Adipocyte (in vitro differentiated cells): ENCODE data around the gene ACAD9.

Experiments
- DNase-seq: peaks from one replicate; pipeline ENCODE4 v3.0.0-alpha.2; 2015; ENCODE audit warnings: low read depth
- H3K27me3 ChIP-seq: replicated peaks from 2 replicates; pipeline ENCODE4 v1.7.0; 2013; ENCODE audit warnings: mild to moderate bottlenecking, low read length, moderate library complexity; ENCODE audit not compliant: control insufficient read depth, insufficient read depth
- H3K36me3 ChIP-seq: 2 replicates; pipeline ENCODE4 v1.7.0; 2013; ENCODE audit warnings: low read length, mild to moderate bottlenecking, moderate library complexity; ENCODE audit not compliant: control insufficient read depth, insufficient read depth, severe bottlenecking
- H3K4me1 ChIP-seq: 2 replicates; pipeline ENCODE4 v1.7.0; 2013; ENCODE audit warnings: mild to moderate bottlenecking, low read length, moderate library complexity; ENCODE audit not compliant: control insufficient read depth, insufficient read depth
- H3K4me3 ChIP-seq: 2 replicates; pipeline ENCODE4 v1.7.0; 2013; ENCODE audit warnings: mild to moderate bottlenecking, low read length, moderate library complexity
- H3K9ac ChIP-seq: 2 replicates; pipeline ENCODE4 v1.7.0; 2013; ENCODE audit warnings: mild to moderate bottlenecking, low read length, moderate library complexity
- H3K9me3 ChIP-seq: 2 replicates; pipeline ENCODE4 v1.7.0; 2013; ENCODE audit warnings: mild to moderate bottlenecking, low read length, moderate library complexity; ENCODE audit not compliant: control insufficient read depth

ACAD9 gene

DNA sequence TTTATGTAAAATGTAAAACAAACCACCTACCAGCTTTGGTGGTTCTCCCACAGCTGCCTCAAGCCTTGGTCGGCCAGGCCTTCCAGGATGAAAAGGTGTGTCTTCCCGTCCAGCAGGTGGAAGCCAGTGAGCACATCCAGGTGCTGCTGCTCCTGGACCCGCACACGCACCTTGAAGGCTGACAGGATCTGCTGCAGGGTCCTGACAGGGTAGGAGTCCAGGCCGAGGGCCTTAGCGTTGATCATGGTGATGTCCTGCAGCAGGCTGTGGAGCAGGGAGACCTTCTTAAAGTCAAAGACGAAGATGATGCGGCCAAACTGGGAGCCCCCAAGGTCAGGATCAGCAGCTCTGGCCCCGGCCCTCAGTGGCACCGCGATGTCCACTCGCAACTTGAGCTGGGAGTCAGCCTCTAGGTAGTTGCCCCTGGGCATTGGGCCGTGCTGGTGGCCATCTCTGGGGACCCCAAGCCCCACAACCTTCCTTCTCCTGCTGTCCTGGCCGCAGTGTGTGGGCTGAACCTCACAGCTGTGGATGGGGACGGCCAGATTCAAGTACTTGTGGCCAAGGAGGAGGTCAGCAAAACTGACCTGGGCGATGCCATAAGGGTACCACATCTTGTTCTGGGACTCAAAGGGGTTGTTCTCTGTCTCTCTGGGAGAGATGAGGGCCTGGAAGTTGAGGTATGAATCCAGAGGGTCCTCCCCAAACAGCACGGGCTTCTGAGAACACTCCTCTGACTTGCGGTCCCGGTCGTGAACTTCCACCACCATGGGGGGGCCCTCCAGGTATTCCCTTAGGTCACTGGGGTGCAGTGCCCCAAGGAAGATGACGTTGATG is 65.8 kb downstream of the ACAD9 start:
- no peaks in the 10 kb centered on the region for H3K36me3 ChIP-seq
- no peaks in the 10 kb centered on the region for H3K4me1 ChIP-seq
- no peak overlapping the region for H3K4me3 ChIP-seq
- no peak overlapping the region for H3K9ac ChIP-seq
- H3K27me3 ChIP-seq = peaks cover 7% of the 10 kb centered on the region
- no peak for DNase-seq
- no peaks in the 10 kb centered on the region for H3K9me3 ChIP-seq

DNA sequence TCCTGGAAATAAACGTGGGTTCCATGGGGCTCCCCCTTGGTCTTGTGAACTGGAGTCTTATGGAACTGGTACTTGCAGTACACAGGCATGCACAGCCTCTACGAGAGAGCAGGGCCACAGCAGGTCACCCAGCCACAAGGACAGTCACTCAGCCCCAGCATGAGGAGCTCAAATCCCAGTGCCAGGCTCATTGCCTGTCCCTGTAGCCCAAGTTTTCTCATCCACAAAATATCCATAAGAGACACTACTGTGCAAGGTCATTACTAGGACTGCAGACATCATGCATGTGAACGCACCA is 66.4 kb downstream of the ACAD9 start:
- Histone ChIP-seq H3K4me1 (no peaks in the 10 kb centered on the region), H3K36me3 (no peaks in the 10 kb centered on the region), H3K9ac (no peak overlapping the region), H3K4me3 (no peak overlapping the region), H3K27me3 (peaks cover 7% of the 10 kb centered on the region), H3K9me3 (no peaks in the 10 kb centered on the region)
- DNase-seq = no peak

DNA sequence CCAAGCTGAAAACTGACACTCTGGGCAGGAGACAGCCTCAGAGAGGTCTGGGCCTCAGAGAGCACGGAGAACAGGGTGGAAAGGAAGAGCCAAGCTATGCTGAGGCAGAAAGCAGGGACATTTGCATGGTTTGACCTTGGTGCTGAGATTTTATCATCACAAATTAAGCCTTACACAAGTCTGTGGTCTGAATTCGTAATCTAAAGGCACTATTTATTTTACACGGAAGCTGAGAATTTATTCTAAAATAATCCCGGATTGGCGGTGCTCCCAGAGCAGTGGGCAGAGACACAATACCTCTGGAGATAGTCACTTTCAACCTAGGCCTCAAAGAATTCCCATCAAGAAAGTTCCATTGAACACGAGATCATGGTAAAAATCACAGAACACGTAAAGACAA is 67.0 kb downstream of the ACAD9 start:
- H3K36me3 ChIP-seq = no peaks in the 10 kb centered on the region
- H3K4me1 ChIP-seq = no peaks in the 10 kb centered on the region
- no peak overlapping the region for H3K4me3 ChIP-seq
- peaks cover 7% of the 10 kb centered on the region for H3K27me3 ChIP-seq
- no peaks in the 10 kb centered on the region for H3K9me3 ChIP-seq
- no peak overlapping the region for H3K9ac ChIP-seq
- DNase-seq = peak; percentile 1

DNA sequence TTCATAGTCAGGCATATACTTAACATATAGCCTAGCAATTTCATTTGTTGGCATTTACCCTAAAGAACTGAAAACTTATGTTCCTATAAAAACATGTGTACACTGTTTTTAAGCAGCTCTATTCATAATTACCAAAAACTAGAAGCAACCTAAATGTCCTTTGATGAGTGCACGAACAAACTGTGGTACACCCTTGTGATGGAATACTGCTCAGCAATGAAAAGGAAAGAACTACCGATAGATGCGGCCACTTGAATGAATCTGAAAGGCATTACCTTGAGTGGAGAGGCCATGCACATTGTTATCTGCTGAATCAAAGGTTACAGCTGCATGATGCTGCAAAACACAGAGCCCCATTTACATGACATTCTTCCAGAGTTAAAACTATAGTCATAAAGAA is 69.7 kb downstream of the ACAD9 start:
- no peak overlapping the region for H3K4me3 ChIP-seq
- DNase-seq = no peak
- H3K9me3 ChIP-seq = no peaks in the 10 kb centered on the region
- H3K27me3 ChIP-seq = peaks cover 6% of the 10 kb centered on the region
- no peak overlapping the region for H3K9ac ChIP-seq
- no peaks in the 10 kb centered on the region for H3K36me3 ChIP-seq
- H3K4me1 ChIP-seq = no peaks in the 10 kb centered on the region

- Histone ChIP-seq H3K4me1 (no peaks in the 10 kb centered on the region), H3K9ac (no peak overlapping the region), H3K4me3 (no peak overlapping the region), H3K27me3 (no peaks in the 10 kb centered on the region), H3K36me3 (no peaks in the 10 kb centered on the region), H3K9me3 (no peaks in the 10 kb centered on the region)
- peak; percentile 22 for DNase-seq
These were observed 71.0 kb downstream of the ACAD9 start for GRCh38 chr3:128950223-128950938.

DNA sequence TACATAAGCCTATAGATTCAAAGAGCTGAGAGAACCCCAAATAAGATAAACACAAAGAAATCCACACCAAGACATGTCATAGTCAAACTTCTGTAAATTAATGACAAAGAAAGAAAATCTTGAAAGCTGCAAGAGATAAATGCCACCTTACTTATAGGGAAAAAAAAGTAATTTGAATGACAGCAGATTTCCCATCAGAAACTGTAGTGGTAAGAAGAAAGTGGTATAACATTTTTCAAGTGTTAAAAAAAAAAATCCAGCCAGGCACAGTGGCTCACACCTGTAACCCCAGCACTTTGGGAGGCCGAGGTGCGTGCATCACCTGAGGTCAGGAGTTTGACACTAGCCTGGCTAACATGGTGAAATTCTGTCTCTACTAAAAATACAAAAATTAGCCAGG is 77.0 kb downstream of the ACAD9 start:
- Histone ChIP-seq H3K36me3 (no peaks in the 10 kb centered on the region), H3K9me3 (peaks cover 7% of the 10 kb centered on the region), H3K4me3 (no peak overlapping the region), H3K9ac (no peak overlapping the region), H3K4me1 (no peaks in the 10 kb centered on the region), H3K27me3 (peaks cover 4% of the 10 kb centered on the region)
- no peak for DNase-seq
